ENCODE results near the gene GALNT14. TPM values are rescaled to one million over a fixed set of nuclear protein-coding genes. Genes with fewer than 3 reads are reported as not detected.

The GALNT14 gene
- total RNA-seq, 1 experiment from 2014 or later, result 2.7 TPM

DNA sequence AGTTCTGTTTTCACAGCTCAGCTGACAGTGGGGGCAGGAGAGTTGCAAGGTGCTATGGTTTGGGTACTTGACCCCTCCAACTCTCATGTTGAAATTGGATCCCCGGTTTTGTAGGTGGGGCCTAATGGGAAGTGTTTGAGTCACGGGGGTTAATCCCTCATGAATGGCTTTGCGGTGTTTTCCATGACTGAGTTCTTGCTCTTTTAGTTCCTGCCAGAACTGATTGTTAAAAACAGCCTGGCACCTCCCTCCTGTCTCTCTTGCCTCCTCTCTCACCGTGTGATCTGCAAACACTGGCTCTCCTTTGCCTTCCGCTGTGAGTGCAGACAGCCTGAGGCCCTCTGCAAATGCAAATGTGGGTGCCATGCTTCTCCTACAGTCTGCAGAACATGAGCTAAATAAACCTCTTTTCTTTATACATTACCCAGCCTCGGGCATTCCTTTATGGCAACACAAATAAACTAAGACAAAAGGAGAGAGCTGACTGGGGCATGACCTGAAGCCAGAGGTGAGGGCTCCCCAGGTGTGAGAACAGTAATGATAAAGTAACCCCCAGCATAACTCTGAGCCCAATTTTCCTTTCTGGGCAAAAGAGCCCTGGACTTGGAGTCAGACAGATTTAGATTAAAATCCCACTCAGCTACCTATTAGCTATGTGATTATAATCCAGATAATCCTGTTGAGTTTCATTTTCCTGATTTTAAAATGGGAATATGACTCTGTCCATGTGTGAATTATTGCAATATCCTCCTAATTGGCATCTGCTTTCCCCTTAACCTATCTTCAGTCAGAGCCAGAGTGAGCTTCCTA is 266.1 kb downstream of the GALNT14 start:
- no peak overlapping the region for H3K4ac ChIP-seq (ENCODE audit: low read depth, low read length)
- no peak overlapping the region for H2BK12ac ChIP-seq (ENCODE audit: insufficient read length, low read depth, low read length)

More for the DNA sequence above, 266.1 kb downstream of the GALNT14 start:
- Histone ChIP-seq H2AFZ (ENCODE audit: low read length) (no peak overlapping the region), H3K4me2 (ENCODE audit: insufficient read depth, insufficient read length, low read length) (no peak overlapping the region), H2BK120ac (ENCODE audit: low read depth, low read length, poor library complexity, severe bottlenecking) (no peak overlapping the region), H3K4me1 (ENCODE audit: insufficient read depth, low read length) (no peaks in the 10 kb centered on the region), H2BK15ac (ENCODE audit: low read depth, low read length) (no peak overlapping the region), H3K27me3 (ENCODE audit: insufficient read depth, low read length) (no peaks in the 10 kb centered on the region), H2BK20ac (ENCODE audit: low read depth, low read length, poor library complexity, severe bottlenecking) (no peak overlapping the region), H3K79me1 (ENCODE audit: insufficient read depth, low read depth, low read length, poor library complexity, severe bottlenecking) (no peaks in the 10 kb centered on the region), H3K23ac (ENCODE audit: insufficient read length, low read depth, low read length) (no peak overlapping the region), H3K56ac (ENCODE audit: insufficient read length, low read depth, low read length) (no peak overlapping the region), H3K27ac (ENCODE audit: insufficient read length, low read depth, low read length) (no peak overlapping the region), H2AK5ac (ENCODE audit: insufficient read length, low read length) (no peak overlapping the region), H4K20me1 (ENCODE audit: control insufficient read depth, insufficient read depth, insufficient read length) (no peaks in the 10 kb centered on the region), H4K8ac (replicated peaks; ENCODE audit: insufficient read length, low read depth, low read length) (no peak overlapping the region), H3T11ph (ENCODE audit: low read length) (no peak overlapping the region), H4K5ac (ENCODE audit: insufficient read length, low read depth, low read length) (no peak overlapping the region), H3K9me3 (ENCODE audit: control insufficient read depth, low read depth, low read length) (no peaks in the 10 kb centered on the region), H4K91ac (ENCODE audit: insufficient read length, low read depth, low read length) (no peak overlapping the region), H3K9ac (ENCODE audit: extremely low read depth, insufficient read length, low read length) (no peak overlapping the region), H3K23me2 (ENCODE audit: insufficient read length, low read depth, low read length, poor library complexity, severe bottlenecking) (no peaks in the 10 kb centered on the region), H3K14ac (ENCODE audit: insufficient read depth, low read length) (no peak overlapping the region), H3K79me2 (ENCODE audit: insufficient read depth, low read length) (no peaks in the 10 kb centered on the region), H3K18ac (ENCODE audit: insufficient read length, low read depth, low read length) (no peak overlapping the region), H2BK5ac (ENCODE audit: insufficient read length, low read length) (no peak overlapping the region)
- no peaks in the 10 kb centered on the region for H3K27me3 Mint-ChIP-seq (ENCODE audit: low read depth)
- no peak for DNase-seq
- peaks cover 14 to 16% of the 10 kb centered on the region in 2 experiments for H3K9me3 Mint-ChIP-seq
- H3K4me3 Mint-ChIP-seq, result peak overlapping the region; percentile 22 to 36; a peak in 2 of 5 replicates
- H3K36me3 Mint-ChIP-seq (ENCODE audit: insufficient read depth in 1 of 3, low read depth in 3 of 3), result peaks cover 5 to 10% (median 6%) of the 10 kb centered on the region in 3 experiments
- WGBS (ENCODE audit: extremely low coverage, insufficient read length, low lambda C conversion rate), result no CpG with 5 or more reads among the region's 6 CpGs
- peak overlapping the region in 2 of 3 experiments; percentile 32 to 94; a peak in 4 of 7 replicates for H3K27ac Mint-ChIP-seq
- peaks cover 23 to 25% of the 10 kb centered on the region in 2 experiments for H3K4me1 Mint-ChIP-seq
- TF ChIP-seq, protein P1, sequence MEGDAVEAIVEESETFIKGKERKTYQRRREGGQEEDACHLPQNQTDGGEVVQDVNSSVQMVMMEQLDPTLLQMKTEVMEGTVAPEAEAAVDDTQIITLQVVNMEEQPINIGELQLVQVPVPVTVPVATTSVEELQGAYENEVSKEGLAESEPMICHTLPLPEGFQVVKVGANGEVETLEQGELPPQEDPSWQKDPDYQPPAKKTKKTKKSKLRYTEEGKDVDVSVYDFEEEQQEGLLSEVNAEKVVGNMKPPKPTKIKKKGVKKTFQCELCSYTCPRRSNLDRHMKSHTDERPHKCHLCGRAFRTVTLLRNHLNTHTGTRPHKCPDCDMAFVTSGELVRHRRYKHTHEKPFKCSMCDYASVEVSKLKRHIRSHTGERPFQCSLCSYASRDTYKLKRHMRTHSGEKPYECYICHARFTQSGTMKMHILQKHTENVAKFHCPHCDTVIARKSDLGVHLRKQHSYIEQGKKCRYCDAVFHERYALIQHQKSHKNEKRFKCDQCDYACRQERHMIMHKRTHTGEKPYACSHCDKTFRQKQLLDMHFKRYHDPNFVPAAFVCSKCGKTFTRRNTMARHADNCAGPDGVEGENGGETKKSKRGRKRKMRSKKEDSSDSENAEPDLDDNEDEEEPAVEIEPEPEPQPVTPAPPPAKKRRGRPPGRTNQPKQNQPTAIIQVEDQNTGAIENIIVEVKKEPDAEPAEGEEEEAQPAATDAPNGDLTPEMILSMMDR (conservative IDR thresholded peaks at IDR 0.05), result no peak

Measured in H9 (cell line).